Glomerular visceral epithelial cell (primary cell): Measurements from ENCODE around the gene ARL17A.
"Not testable (repeated sequence)": the region's sequence is repeated elsewhere in the genome, so short reads cannot be mapped to it uniquely, and the experiment has no call there.

Experiments
- DNase-seq: peaks from one replicate; pipeline ENCODE4 v3.0.0-alpha.2; 2016; ENCODE audit errors: extremely low spot score

The ARL17A gene

DNA sequence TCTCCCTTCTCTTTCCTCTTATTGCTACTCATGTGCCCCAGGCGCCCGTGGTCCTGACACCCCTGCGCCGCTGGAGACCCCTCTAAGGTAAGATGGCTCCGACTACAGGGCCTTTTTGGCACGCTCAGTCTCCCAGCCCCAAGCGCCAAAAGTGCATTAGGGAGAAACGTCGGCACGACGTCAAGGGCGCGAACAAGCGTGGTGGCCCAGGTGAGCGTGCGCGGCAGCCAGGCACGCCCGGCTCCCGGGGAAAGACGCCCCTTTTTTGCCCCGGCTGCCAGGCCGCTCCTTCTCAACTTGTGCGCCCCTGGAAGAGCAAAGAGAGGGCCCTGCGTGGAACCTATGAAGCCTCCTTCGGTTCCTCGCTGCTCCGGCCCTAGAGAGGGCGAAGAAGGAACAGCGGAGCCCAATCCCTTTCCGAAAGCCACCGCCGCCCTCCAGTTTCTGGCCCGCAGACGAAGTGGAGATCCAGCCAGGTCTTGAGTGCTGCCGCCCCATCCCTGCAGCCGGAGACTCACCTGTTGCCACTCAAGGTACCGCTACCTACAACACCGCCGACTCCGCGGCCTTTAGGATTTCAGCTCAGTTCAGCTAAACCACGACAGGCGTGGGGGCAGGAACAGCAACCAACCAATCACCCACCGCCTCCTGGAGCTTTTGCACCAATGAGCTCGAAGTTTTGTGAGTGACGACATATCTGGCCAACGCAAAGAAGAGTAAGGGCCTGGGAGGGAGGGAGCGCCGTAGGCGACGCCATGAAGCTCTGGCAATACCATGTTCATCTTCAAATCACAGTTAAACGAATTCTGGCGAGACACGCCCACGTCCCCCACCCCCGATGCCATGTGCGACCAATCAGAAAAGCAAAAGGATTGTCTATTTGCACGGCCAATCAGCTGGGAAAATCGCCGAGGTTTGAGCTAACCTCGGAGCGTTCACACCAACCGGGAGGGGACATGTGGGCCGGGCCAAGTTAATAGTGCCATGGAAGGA is at the start of gene ARL17A:
Gene ARL17A, minus strand, starts transcription at position 609 of the 993 bp plus-strand sequence. CDS start 3,369 bp downstream, outside the sequence.
- DNase-seq = not testable (repeated sequence)

DNA sequence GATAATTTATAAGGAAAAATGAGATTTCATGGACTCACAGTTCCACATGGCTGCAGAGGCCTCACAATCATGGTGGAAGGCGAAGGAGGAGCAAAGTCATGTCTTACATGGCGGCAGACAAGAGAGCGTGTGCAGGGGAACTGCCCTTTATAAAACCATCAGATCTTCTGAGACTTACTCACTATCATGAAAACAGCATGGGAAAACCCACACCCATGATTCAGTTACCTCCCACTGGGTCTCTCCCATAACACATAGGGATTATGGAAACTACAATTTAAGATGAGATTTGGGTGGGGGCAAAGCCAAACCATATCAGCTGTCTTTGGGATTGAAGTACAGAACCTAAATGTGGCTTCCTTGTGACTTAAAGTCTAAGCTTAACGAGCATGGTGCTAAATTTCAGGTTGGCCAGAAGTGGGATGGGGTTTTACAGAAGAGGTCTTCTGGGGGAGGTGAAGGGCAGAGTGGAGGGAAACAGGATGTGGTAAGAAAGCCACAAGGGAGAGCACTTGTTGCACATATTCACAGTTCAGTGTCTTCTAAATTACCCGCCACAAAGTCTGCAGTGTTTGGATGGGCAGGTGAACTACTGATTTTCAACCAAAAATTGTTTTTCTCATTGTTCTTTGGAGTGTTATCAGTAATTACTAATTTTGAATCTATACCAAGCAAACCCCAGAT is 49.4 kb upstream of the ARL17A start:
- DNase-seq = not testable (repeated sequence)

DNA sequence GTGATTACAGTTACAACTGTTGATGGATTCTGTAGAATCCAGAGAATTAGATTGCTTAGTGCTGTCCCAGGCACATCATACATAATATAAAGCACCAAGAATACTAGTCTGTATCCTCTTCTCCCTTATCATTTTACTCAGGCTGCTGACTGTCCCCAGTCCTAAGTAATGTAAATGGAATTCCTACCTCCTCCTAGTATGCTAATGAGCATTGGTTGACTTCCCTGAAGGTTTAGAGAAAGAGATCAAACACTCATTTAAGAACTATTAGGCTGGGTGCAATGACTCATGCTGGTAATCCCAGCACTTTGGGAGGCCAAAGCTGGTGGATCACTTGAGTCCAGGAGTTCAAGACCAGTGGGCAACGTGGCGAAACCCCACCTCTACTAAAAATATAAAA is 48.0 kb upstream of the ARL17A start:
- not testable (repeated sequence) for DNase-seq

DNA sequence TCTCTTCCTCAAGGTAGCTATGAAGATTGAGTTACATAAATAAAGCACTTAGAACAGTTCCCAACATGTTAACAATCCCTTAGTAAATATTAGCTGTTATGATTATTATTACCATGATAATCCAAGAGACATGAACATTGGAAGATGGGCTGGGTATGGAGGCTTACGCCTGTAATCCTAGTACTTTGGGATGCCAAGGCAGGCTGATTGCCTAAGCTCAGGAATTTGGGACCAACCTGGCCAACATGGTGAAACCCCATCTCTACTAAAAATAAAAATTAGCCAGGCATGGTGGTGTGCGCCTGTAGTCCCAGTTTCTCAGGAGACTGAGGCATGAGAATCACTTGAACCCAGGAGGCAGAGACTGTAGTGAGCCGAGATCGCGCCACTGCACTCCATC is 45.2 kb upstream of the ARL17A start:
- DNase-seq = not testable (repeated sequence)

DNA sequence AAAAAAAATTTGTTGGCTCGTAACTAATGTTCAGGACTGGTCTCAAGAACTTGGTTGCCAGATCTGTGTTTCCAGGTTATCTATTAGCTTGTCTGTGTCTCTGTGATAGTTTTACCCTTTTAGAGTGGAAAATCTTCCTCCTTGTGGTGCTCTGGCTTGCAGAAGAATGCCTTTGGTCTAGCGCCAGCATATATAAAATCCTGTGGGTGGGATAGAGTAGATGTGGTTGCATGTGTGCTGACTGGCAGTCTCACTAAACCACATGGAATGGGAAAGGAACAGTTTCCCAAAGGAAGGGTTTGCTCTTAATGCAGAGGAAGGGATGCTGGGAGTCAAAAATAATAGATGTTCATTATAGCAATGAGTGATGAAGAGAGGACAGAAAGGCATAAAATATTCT is 44.3 kb upstream of the ARL17A start:
- DNase-seq = not testable (repeated sequence)

DNA sequence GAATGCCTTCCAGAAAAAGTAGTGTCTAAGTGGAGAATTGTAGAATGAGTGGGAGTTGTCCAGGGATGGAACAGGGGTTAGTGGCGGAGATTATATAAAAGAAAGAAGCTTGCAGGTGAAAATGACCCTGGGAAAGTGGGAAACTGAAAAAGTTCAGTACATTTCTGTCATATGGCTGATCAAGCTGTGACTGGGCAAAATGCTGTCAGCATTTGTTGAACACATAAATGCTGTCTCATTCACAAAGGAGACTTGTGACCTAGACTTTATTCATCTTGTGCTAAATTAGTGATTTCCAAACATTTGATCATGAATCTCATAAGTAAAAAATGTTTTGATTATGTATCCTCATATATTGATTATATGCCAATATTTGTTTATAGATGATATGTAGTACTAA is 39.5 kb upstream of the ARL17A start:
- not testable (repeated sequence) for DNase-seq

DNA sequence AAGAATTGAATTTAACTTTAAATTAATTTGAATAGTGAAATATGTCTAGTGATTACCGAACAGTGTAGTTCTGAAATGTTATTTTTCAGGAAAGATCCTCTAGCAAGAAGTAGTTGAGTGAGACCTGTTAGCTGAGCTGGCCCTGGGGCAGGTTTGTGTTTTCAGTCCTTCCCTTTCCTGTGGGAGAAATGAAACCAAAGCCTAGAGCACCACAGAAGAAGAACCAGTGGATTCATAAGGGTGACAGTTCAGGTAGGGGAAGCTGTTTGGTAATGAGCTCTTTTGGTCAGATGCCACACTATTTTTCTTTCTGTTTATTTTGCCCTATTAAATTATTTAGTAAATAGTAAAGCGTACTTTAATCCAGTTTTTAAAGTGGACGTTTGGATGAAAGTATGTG is 37.6 kb upstream of the ARL17A start:
- not testable (repeated sequence) for DNase-seq

DNA sequence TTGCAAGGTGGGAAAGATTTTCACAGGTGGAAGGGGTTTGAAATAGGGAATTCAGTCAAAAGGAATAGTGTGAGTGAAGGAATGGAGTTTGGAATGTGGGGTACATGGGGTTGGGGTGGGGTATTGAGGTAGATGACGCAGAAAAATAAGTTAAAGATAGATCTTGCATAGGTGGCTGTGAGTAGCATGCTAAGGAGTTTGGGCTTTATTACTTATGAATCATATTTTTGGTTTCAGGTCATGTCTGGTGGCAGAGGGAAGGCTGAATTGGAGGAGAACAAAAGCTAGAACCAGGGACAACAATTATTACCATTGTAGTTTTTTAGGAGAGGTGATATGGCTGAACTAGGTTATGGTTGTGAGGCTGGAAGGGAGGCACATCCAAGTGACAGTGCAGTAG is 34.4 kb upstream of the ARL17A start:
- DNase-seq = not testable (repeated sequence)

DNA sequence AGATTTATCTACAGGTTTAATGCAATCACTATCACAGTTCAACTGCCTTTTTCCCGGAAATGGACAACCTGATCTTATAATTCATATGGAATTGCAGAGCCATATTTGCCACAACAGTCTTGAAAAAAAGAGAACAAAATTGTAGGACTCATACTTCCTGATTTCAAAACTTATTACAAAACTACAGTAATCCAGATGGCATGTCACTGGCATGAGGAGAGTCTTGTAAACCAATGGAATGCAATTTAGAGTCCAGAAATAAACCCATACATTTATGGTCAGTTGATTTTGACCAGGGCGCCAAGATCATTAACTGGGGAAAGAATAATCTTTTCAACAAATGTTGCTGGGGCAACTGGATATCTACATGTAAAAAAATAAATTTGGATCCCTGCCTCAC is 31.8 kb upstream of the ARL17A start:
- DNase-seq = not testable (repeated sequence)

DNA sequence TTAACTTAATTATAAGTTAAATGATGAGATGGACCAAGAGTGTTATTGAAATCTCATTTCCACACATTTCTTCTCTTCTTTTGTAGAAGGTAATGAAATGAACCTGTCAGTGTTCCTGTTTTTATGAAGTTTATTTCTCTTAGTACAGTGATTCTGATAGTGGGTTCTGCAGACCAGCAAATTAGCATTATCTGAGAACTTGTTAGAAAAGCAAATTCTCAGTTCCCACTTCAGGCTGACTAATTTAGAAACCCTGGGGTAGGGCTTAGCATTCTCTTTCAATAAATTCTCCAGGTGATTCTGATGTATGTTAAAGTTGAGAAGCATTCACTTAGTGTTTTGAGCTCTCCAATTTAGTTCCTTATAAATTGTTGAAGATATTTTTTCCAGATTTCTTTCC is 23.6 kb upstream of the ARL17A start:
- not testable (repeated sequence) for DNase-seq

DNA sequence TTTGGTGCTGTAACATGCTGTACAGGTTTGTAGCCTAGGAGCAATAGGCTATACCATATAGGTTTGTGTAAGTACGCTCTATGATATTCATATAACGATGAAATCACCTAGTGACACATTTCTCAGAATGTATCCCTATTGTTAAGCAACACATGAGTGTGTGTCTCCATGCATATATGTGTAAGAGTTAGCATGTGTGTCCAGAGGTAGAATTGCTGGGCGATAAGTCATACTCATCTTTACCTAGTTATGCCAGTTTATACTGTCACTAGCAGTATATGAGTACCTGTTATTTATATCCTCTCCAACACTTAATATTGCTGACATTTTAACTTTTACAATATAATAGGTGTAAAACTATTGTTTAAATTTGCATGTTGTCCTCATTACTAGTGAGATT is 21.3 kb upstream of the ARL17A start:
- not testable (repeated sequence) for DNase-seq

DNA sequence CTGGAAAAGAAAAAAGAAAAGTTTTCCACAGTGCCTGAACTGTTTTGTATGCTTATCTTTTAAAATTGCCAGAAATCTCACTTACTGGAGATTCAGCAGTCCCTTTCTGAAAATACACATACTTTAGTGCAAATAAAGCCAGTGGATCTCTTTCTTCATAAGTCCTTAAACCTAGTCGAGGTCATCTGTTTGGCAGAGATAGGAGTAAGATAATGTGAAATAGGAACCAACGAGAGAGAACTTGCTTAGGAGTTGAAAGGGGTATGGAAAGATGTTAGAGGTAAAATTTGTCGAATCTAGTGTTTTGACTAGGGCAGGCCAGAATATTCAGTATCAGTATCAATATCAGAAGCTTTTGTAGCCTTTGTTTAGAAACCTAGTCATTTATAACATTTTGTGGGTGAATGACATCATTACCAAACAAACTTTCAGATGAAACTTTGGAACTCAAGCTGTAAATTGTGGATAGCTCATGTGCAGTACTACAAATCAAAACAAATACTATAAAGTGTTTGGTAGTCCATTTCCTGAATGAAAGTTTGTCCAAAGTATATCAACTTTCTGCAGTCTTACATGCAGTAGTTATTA is 18.9 kb upstream of the ARL17A start:
- DNase-seq = not testable (repeated sequence)

DNA sequence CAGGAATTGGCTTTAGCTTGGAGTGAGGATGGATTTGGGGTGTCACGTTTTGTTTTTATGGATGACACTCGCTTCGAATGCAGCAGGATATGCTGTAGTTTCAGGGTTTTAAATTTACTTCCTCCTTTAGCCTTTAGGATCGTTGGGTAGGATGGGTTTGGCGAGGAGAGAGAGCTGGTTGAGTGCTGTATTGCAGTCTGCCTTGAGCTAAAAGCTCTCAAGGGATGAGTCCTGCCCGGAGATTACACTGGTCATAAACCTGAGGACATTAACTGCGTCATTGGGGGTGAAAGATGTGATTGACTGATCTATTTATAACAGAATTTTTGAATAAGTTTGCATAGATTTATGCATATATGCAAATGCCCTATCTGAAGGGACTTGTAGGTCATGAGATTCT is 11.8 kb upstream of the ARL17A start:
- DNase-seq = not testable (repeated sequence)

DNA sequence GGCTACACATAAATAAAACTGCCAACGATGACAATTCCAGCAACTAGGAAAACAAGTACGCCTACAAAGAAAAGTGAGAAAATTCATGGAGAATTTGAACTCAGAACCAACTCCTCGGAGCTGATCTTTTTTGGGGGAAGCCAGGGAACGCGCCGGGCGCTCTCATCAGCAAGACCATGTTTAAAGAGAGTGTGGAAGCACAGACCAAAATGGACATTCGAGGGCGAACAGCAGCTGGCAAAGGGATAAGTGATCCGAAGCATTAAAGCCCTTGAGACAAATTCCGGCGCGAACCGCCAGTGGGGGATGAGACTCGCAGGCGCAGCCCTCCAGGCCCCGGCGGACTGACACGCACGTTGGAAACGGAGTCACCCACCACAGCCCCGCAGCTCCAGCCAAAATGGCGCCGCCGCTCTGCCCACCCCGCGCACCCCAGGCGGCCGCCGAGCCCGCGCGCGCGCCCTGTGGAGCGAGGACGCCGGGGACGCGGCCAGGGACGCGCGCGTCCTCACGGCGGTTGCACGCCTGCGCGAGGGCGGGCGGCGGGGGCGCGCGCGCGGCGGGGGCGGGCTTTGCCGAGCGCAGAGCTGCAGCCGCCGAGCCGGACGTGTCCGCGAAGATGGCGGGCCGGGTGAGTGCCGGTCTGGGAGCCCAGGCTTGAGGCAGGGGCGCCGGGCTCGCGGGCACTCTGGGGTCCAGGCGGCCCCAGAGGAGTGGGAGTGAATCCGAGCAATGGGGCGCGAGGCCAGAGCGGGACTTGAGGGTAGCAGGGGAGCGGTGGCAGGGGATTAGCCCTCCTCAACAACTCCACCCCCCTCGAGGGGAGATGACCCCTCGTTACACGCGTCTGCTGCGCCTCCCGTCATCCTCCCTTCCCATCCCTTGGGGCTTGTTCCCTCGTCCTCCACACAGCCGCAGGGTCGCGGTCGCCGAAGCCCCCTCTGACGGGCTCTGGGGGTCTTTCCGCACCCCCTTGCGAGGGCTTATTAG is 11.0 kb upstream of the ARL17A start, which contains the start of gene NSF:
Gene NSF, plus strand, starts transcription at position 513 of the 990 bp plus-strand sequence. Its CDS starts 107 bp downstream, at position 620.
- not testable (repeated sequence) for DNase-seq

DNA sequence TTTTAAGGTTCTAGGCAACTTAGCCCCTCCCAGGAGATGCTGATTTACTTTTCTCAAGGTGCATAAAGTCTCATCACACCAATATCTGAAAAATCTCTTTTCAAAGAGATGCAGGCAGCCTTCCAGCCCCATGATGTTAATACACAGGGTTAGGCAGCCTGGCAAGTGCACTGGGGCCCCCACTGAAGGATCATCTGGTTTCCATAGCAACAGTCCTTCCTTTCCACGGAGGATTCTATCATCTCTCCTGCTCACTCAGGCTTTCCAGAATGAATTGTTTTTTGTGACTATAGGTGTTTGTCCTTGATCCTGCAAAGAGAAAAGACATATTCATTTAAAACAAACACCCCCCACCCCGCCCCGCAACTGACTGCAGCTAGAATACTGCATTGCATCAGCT is 6.0 kb upstream of the ARL17A start:
- DNase-seq = not testable (repeated sequence)

DNA sequence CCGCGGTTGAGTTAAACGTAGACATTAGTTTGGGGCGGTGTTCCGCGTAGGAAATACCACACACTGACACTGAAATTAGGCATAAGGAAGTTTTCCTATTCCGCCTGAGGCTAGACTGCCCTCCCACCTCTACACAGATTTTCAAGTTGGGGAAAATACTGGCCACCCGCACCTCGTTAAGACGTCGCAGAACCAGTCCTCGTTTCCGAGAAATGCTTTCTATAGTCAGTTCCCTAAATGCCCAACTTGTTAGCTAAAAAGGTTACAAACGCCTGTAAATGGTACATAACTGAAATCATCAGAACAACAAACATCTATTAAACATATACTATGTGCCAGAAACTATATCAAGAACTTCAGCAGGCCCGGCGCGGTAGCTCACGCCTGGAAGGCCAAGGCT is 591 bp upstream of the ARL17A start:
- not testable (repeated sequence) for DNase-seq

DNA sequence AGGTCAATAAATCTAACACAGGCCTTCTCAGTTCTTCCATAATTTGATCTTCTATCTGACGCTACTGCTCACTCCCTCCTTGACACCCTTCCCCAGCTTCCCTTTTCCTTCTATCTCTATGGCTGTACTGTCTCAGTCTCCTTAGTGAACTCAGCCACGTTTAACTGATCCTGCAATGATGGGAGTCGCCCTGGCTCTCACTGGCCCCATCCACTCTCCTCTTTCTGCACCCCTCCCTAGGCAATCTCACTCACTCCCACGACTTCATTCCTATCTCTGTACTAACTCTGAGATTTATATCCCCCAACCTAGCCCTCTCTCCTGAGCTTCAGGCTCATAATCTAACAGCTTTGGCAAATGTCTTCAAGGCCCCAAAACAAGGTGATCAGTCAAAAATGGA is 7.7 kb downstream of the ARL17A start:
- DNase-seq = not testable (repeated sequence)

DNA sequence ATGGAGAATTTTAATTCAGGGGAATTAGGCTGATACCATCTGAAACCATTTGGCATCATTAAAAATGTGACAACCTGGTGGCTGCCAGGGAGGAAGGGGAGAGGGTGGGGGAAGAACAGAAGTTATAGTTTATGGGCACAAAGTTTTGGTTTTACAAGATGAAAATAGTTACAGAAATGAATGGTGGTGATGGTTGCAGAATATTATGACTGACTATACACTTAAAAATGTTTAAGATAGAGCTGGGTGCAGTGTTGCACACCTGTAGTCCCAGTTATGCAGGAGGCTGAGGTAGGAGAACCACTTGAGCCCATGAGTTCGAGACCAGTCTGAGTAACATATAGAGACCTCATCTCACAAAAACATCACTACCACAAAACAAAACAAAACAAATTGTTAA is 12.5 kb downstream of the ARL17A start:
- DNase-seq = not testable (repeated sequence)

DNA sequence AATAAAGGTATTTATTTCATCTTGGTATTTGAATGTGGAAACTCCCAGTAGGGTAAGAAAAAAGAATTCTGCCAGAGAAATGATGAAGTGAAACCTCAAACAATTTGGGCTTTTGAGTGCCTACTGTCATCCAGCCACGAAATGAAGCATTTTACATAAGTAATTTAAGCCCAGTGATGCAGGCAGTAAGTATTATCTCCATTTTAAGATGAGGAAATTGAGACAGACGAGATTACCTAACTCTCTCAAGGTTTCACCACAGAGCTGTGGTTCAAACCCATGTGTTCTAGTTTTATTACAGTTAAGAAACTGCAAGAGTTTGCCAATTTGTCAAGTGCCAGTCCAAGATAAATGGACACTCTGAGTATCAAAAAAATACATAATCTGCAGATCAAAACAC is 13.2 kb downstream of the ARL17A start:
- DNase-seq = not testable (repeated sequence)

DNA sequence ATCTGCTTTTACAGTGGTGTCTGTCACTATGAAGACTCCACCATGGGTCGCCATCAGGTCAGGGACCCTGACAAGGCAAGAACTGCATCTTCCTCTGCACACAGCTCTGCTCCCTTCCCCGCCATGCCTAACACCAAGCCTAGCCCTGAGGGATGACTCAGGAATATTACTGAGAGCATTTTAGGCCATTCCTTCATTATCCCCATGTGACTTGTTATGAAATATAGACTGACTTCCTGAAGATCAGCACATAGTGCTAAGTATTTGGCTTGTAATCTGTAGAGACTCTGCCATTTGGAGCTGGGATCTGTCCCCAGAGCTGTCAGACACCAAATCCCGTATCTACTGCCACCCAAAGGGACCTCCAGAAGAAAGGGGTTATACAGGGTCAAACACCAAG is 19.4 kb downstream of the ARL17A start:
- DNase-seq = not testable (repeated sequence)

DNA sequence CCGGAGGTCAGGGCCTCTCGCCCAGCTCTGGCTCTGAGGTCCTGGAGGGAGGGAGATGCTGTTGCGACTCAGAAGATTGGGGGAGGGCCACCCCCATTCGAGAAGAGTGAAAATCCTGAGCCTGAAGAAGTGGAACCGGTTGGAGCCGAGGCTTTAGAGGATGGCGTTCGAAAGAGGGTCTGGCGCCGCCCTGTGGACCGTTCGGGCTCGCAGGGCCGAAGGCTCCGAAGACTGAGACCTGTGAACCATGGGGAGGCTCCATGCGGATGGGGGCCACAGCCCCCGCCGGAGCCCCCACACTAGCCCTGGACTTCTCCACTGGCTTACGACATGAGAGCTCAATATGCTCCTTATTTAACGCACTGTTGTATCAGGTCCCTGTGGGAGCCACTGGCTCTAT is 20.3 kb downstream of the ARL17A start:
- not testable (repeated sequence) for DNase-seq
